RPMI8226 (cell line): ENCODE measurements around the gene MEP1A.

Experiments used
- DNase-seq: peaks from one replicate; pipeline ENCODE4 v3.0.0-alpha.2; 2015

Gene MEP1A

DNA sequence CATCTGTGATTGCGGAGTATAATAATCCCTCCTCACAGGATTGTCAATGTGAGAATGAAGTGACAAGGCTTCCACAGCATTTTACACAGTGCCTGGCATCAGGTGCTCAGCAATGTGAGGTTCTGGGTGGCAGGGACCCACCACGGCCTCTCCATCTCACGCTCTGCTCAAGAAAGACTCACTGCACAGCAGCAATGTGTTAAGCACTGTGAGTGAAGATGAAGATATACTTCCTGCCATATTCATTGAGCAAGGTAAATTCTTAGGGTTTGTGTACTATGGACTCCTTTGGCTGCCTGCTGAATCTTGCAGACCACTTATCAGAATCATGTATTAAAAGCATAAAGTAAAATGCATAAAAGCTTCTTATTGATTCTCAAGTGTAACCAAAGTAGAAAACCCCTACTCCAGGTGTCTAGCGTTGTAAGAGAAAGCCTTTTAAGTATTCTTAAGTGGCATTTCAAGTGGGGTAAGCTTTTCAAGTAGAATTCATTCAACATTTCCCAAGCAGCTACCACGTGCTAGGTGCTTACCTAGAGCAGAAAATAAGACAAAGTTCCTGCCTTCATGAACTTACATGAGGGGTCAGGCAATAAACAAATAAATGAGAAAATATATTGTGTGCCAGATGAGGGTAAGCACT, 17.0 kb upstream of the MEP1A start:
- no peak for DNase-seq

- no peak for DNase-seq
Observed at GRCh38 chr6:46777476-46778346, 15.5 kb upstream of the MEP1A start.

GRCh38 chr6:46781478-46782378, 11.5 kb upstream of the MEP1A start:
- DNase-seq, result peak; percentile 51

DNA sequence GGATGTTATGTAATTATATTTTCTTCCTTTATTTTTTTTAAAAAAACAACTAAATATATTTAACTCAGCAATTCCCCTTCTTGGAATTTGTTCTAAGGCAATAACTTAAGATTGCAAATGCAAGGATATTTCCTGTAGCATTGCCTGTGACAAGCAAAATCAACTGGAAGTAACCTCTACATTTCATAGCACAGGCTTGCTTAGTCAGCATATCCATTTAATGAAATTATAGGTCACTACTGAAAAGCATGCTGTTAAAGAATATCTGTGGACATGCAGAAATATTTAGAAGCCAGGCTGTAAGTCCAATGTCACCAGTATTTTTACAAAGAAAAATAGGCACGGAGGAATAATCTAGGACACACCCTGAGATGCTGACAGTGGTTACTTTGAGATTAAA, 8.7 kb upstream of the MEP1A start:
- no peak for DNase-seq

GRCh38 chr6:46787871-46788540, 5.2 kb upstream of the MEP1A start:
- no peak for DNase-seq

GRCh38 chr6:46788791-46789190, 4.4 kb upstream of the MEP1A start:
- no peak for DNase-seq

- DNase-seq, result no peak
Observed at GRCh38 chr6:46789434-46790354, 3.5 kb upstream of the MEP1A start.

DNA sequence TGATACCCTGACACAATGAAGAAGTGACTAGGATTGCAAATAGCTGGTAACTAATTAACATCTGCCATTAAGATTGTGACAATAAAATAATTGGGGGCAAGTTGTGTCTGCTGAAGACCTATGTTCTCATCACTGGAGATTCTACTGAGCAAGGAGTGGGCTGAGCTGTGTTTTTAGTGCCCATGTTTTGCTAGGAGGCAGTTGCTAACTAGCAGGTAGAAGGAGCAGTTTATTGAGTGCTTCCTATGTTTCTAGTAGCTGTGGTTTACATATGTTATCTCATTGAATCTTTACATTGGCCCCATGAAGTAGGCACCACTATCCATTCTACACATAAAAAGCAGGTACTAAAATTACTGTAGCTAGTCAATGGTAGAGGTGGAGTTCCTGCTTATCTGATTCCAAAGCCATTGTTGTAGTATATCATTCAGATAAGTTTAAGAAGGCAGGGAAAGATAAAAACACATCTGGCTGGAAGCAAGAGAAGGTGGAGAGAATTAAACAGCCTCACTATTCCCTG, 2.8 kb upstream of the MEP1A start:
- no peak for DNase-seq

GRCh38 chr6:46792635-46793034, 554 bp upstream of the MEP1A start:
- no peak for DNase-seq

GRCh38 chr6:46794068-46794467, 879 bp downstream of the MEP1A start:
- DNase-seq, result no peak

DNA sequence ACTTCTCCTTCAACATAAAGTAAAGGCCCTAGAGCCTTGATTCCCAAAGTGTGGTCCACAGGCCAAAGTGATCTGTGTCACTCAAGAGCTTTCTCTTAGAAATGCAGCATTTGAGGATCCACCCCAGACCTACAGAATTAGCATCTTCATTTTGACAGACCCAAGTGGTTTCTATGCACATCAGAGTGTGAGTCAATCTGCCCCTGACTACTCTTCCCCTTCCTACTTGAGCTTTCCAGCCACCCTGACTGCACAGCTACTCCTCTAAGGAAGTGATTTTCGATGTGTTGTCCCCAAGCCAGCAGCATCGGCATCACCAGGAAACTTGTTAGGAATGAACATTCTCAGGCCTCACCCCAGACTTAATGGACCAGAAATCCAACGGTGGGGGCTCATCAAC, 2.6 kb downstream of the MEP1A start:
- no peak for DNase-seq

DNA sequence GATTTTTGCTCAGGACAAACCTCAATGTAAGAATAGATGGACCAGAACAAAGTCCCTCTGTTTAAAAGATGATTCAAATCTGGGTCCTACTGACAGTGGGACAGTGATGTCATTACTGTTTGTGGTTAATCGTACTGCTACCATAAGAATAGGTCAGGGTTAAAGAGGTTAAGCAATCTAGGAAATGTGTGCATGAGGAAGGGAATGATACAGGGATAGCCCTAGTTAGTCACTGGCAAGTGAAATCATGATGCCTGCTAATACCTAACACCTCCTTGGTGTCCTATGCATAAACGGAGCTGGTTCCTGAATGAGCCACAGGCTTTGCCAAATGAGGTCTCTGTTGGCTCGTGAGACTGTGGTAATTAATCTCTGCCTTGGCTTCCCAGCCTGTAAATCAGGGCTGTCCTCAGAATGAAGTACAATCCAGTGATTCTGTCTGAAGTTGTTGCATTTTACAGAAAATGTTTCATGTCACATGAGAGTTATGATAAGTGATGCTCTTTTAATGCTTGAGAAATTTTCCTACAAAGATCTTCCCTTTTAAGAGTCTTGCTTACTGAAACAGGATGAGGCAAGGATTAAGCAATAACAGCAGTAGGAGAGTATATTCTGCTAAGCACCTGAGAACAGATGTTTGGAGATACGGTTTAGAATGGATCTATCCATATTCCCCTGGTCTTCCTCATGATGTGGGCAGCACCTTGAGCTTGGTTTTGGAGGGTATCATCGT, 3.8 kb downstream of the MEP1A start:
- DNase-seq, result no peak

DNA sequence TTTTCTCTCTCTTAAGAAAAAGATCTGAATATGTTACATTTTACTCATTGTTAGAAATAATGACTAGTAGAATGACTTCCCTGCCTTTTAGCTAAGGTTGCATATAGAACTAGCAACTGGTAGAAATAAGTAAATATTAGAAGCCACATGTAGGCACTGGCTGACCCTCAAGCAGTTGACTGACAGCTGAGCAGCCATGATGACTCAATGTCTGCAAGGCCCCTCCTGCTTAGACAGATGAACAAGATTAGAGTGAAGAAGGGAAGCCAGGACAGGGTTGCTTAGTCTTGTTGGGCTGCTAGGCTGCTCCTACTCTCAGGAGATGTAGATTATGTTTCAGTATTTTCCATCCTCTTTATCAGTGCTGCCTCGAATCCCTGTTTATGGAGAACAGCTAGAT, 6.5 kb downstream of the MEP1A start:
- DNase-seq, result no peak

DNA sequence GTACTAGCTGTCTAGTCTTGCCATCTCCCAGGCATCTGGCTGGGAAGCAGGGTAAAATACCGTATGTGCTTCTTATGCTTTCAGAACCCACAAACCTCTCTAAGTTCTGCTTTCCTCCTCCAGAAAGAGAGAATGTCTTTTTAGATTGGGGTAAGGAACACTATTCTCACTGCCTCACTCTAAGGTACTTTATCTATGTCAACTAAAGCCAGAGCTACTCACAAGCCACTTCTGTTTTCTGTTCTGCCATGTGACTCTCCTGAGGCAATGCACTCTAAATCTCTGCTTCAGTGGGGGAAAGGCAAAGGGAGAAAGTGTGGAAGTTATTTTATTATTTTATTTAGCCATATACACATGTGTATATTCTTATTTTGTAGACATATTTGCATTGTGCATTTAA, 15.6 kb downstream of the MEP1A start:
- DNase-seq, result no peak

DNA sequence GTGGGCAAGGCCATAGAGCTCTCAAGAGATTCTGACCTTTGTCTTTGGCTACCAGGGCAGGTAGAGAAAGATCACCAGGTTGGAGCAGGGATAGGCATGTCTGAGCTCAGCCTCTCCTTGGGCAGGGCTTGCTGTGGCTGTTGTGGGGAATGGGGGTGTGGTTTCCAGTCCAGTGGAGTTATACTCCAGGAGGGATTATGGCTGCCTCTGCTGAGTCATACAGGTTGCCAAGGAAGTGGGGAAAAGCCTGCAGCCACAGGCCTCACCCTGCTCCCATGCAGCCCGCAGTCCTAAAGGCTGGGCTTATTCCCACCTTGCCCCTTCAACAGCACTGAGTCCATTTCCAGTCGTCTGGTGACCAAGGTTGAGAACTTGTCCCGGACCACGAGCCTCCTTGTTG, 21.9 kb downstream of the MEP1A start:
- DNase-seq, result no peak

DNA sequence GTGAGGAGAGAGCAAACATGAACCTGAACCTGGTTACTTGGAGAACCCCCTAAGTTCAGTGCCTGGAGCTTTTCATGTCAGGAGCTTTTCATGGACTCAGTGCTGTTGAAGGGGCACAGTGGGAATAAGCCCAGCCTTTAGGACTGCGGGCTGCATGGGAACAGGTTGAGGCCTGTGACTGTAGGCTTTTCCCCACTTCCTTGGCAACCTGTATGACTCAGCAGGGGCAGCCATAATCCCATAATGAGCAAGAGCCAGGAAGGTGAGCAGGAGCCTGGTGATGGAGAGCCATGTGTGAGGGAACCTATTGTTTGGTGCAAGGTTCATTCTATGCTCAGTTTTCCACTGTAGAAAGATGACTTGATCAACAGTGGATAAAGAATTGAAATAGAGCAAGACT, 23.4 kb downstream of the MEP1A start:
- DNase-seq, result no peak

GRCh38 chr6:46819561-46819960, 26.4 kb downstream of the MEP1A start:
- no peak for DNase-seq

GRCh38 chr6:46821458-46821881, 28.3 kb downstream of the MEP1A start:
- DNase-seq, result no peak

DNA sequence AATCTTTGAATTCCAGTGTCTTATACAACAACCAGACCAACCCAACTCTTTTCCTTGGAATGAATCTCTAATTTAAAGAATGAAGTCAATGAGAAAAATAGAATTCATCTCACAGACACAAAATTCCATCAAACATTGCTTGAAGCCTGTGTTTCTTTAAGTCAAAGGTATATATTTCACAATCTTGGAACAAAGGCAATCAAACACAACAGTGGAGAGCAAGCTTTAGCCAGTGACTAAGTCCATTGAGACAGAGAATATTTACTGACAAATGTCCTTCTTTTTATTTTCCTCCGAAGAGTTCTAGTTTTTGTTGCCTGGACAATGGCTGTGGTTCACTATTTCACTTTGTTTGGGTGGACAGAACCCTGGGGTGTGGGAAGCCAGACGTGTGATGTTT, 35.8 kb downstream of the MEP1A start:
- no peak for DNase-seq

- no peak for DNase-seq
Observed at GRCh38 chr6:46832816-46833215, 39.6 kb downstream of the MEP1A start.
